SK-N-SH (cell line): ENCODE data around the gene ACKR3. TPM values are rescaled to one million over a fixed set of nuclear protein-coding genes. Genes with fewer than 3 reads are reported as not detected.

Experiments
- CTCF ChIA-PET: fragments of 300-600, 350-600 bp; formaldehyde crosslinking; extraction: SDS; loops from one replicate; lab custom pipeline; 2021; lab: Yijun Ruan, JAX
- POLR2A ChIA-PET: fragments of 350-600 bp; sonication (Branson Sonifier 250); formaldehyde crosslinking; extraction: SDS; loops from one replicate; lab custom pipeline; 2020; ENCODE audit warnings: antibody characterized with exemption, inconsistent platforms; lab: Yijun Ruan, JAX
- DNase-seq: peaks from one replicate; pipeline ENCODE4 v3.0.0; 2012
- H2AFZ ChIP-seq: fragments of 200-600 bp; sonication (generic); 2 replicates; pipeline ENCODE4 v1.8.1; 2016; ENCODE audit warnings: antibody characterized with exemption, mild to moderate bottlenecking, low read depth
- H3F3A ChIP-seq: fragments of 200-600 bp; sonication (generic); replicated peaks from 2 replicates; pipeline ENCODE3; 2016; ENCODE audit warnings: antibody characterized with exemption, mild to moderate bottlenecking; ENCODE audit not compliant: insufficient read depth
- H3K27ac ChIP-seq, 2 experiments: fragments of 200-500 bp in 1 of 2; fragments of 200-600 bp in 1 of 2; sonication (Bioruptor generic) in 1 of 2; sonication (generic), shearing (Covaris generic) in 1 of 2; 2 replicates each; pipeline versions ENCODE4 v1.5.1 to v1.6.1; 2014 to 2016; ENCODE audit warnings: low read depth in 2 of 2, inconsistent platforms in 1 of 2, low read length in 1 of 2, mild to moderate bottlenecking in 1 of 2, mixed read lengths in 1 of 2
- H3K27me3 ChIP-seq: fragments of 200-600 bp; sonication (generic), shearing (Covaris generic); 2 replicates; pipeline ENCODE4 v1.6.1; 2016; ENCODE audit warnings: mixed run types; ENCODE audit not compliant: insufficient read depth
- H3K36me3 ChIP-seq, 2 experiments: fragments of 200-500 bp in 1 of 2; fragments of 200-600 bp in 1 of 2; sonication (Bioruptor generic) in 1 of 2; sonication (generic) in 1 of 2; replicated peaks in 1 of 2; 2 replicates each; pipeline versions ENCODE3 to v1.5.1; 2014 to 2016; ENCODE audit warnings: low read length in 1 of 2, mild to moderate bottlenecking in 1 of 2; ENCODE audit not compliant: insufficient read depth in 2 of 2, control insufficient read depth in 1 of 2
- H3K4me1 ChIP-seq, 2 experiments: fragments of 200-500 bp in 1 of 2; fragments of 200-600 bp in 1 of 2; sonication (Bioruptor generic) in 1 of 2; sonication (generic), shearing (Covaris generic) in 1 of 2; 2 replicates each; pipeline versions ENCODE4 v1.5.1 to v1.6.1; 2014 to 2016; ENCODE audit warnings: low read depth in 1 of 2, low read length in 1 of 2, mixed run types in 1 of 2; ENCODE audit not compliant: insufficient read depth in 2 of 2, control insufficient read depth in 1 of 2
- H3K4me2 ChIP-seq: fragments of 200-600 bp; sonication (generic), shearing (Covaris generic); 2 replicates; pipeline ENCODE4 v1.6.1; 2017; ENCODE audit warnings: mixed run types
- H3K4me3 ChIP-seq, 2 experiments: fragments of 200-500 bp in 1 of 2; fragments of 200-600 bp in 1 of 2; sonication (Bioruptor generic) in 1 of 2; sonication (generic), shearing (Covaris generic) in 1 of 2; 2 replicates each; pipeline versions ENCODE4 v1.5.1 to v1.8.1; 2014 to 2016; ENCODE audit warnings: low read depth in 2 of 2, inconsistent platforms in 1 of 2, low read length in 1 of 2, mild to moderate bottlenecking in 1 of 2, mixed read lengths in 1 of 2, moderate library complexity in 1 of 2
- H3K79me2 ChIP-seq: fragments of 200-600 bp; sonication (generic); 2 replicates; pipeline ENCODE4 v1.8.1; 2017; ENCODE audit warnings: mild to moderate bottlenecking; ENCODE audit not compliant: insufficient read depth
- H3K9ac ChIP-seq: fragments of 200-600 bp; sonication (generic); 2 replicates; pipeline ENCODE4 v1.6.1; 2017; ENCODE audit warnings: mixed run types
- H3K9me2 ChIP-seq: fragments of 200-600 bp; sonication (generic); 2 replicates; pipeline ENCODE4 v1.6.1; 2017; ENCODE audit warnings: mixed run types
- H3K9me3 ChIP-seq: fragments of 200-600 bp; sonication (generic); 2 replicates; pipeline ENCODE4 v1.6.1; 2017; ENCODE audit warnings: mixed run types, mild to moderate bottlenecking, moderate library complexity
- H4K20me1 ChIP-seq: fragments of 200-600 bp; sonication (generic); 2 replicates; pipeline ENCODE4 v1.6.1; 2017; ENCODE audit warnings: mild to moderate bottlenecking, mixed run types; ENCODE audit not compliant: insufficient read depth
- CHD2 ChIP-seq: fragments of 150-350 bp; IDR thresholded peaks from 2 replicates; pipeline ENCODE4 v1.6.1; 2018; ENCODE audit warnings: low read length; ENCODE audit not compliant: partially characterized antibody
- EZH2phosphoT487 ChIP-seq: fragments of 200-600 bp; sonication (generic); IDR thresholded peaks from 2 replicates; pipeline ENCODE4 v1.6.1; 2017; ENCODE audit warnings: low read depth, mixed run types, mild to moderate bottlenecking, antibody characterized with exemption, moderate library complexity, borderline replicate concordance
- FOSL2 ChIP-seq: IDR thresholded peaks from 2 replicates; pipeline ENCODE4 v1.4.0; 2012; ENCODE audit warnings: low read depth, mild to moderate bottlenecking, moderate library complexity, borderline replicate concordance
- GABPA ChIP-seq: IDR thresholded peaks from 2 replicates; pipeline ENCODE4 v1.4.0; 2012; ENCODE audit warnings: low read depth, mild to moderate bottlenecking
- MEF2A ChIP-seq: IDR thresholded peaks from 2 replicates; pipeline ENCODE4 v1.4.0; 2012; ENCODE audit warnings: low read depth, borderline replicate concordance
- MXI1 ChIP-seq: IDR thresholded peaks from 2 replicates; pipeline ENCODE4 v1.6.1; 2012; ENCODE audit warnings: mild to moderate bottlenecking, low read depth, low read length, improper control_type of control experiment
- POLR2AphosphoS5 ChIP-seq: IDR thresholded peaks from 2 replicates; pipeline ENCODE4 v1.6.1; 2012; ENCODE audit warnings: low read depth, low read length
- RAD21 ChIP-seq: IDR thresholded peaks from 2 replicates; pipeline ENCODE4 v1.6.1; 2012; ENCODE audit warnings: mild to moderate bottlenecking, low read length
- RCOR1 ChIP-seq: fragments of 150-350 bp; IDR thresholded peaks from 2 replicates; pipeline ENCODE4 v1.6.1; 2017; ENCODE audit warnings: antibody characterized with exemption, low read length
- REST ChIP-seq: IDR thresholded peaks from 2 replicates; pipeline ENCODE4 v1.6.1; 2012; ENCODE audit warnings: mild to moderate bottlenecking, low read depth, low read length, moderate library complexity
- RFX5 ChIP-seq: IDR thresholded peaks from 2 replicates; pipeline ENCODE4 v1.6.1; 2012; ENCODE audit warnings: mild to moderate bottlenecking, improper control_type of control experiment, low read length
- SIN3A ChIP-seq: IDR thresholded peaks from 2 replicates; pipeline ENCODE4 v1.6.1; 2012; ENCODE audit warnings: low read depth, mild to moderate bottlenecking, low read length, moderate library complexity, borderline replicate concordance
- WGBS: methylation state at CpG from one replicate; pipeline ENCODE4 v1.1.6; 2017; ENCODE audit warnings: low lambda C conversion rate; 5-methylcytosine and 5-hydroxymethylcytosine counted together
- polyA plus RNA-seq, 3 experiments: library from polyadenylated mRNA; depleted of rRNA; stranded (reverse); fragments of >200 nt; gene quantifications; 2 replicates each; pipeline ENCODE4 v1.2.3, GENCODE V29; 2012
- TF ChIP-seq, protein P1 (sequence below): fragments of 150-350 bp; IDR thresholded peaks from 2 replicates; pipeline ENCODE4 v1.6.1; 2017; ENCODE audit warnings: antibody characterized with exemption, low read length, low read depth, borderline replicate concordance
- TF ChIP-seq, protein P2 (sequence below): IDR thresholded peaks from 2 replicates; pipeline ENCODE4 v1.4.0; 2012; ENCODE audit warnings: low read depth, borderline replicate concordance

ACKR3 gene
- polyA plus RNA-seq, 1 of the 3 experiments (the other 2 are of a cell fraction) = not detected

GRCh38 chr2:236613612-236614011, 44.0 kb downstream of the ACKR3 start:
- Histone ChIP-seq H3K4me1 (no peaks in the 10 kb centered on the region), H3K9me3 (no peaks in the 10 kb centered on the region), H3K27ac (no peak overlapping the region), H3K4me3 (no peak overlapping the region), H3K27me3 (peaks cover 12% of the 10 kb centered on the region; the same call in 1 of the 2 replicates), H3K36me3 (no peaks in the 10 kb centered on the region), H3K9ac (no peak overlapping the region), H4K20me1 (no peaks in the 10 kb centered on the region), H3K4me2 (no peak overlapping the region), H3K9me2 (no peaks in the 10 kb centered on the region), H3F3A (no peaks in the 10 kb centered on the region), H3K79me2 (no peaks in the 10 kb centered on the region), H2AFZ (no peak overlapping the region)
- DNase-seq = no peak
- POLR2A ChIA-PET = no interaction called here
- 17% methylated on average over 2 of the region's 4 CpGs for WGBS
- TF ChIP-seq RFX5 (no peak), EZH2phosphoT487 (no peak), REST (no peak), RCOR1 (no peak), RAD21 (no peak), POLR2AphosphoS5 (no peak), SIN3A (no peak), FOSL2 (no peak), GABPA (no peak), MXI1 (no peak), CHD2 (no peak), MEF2A (no peak)
- TF ChIP-seq, protein P1, sequence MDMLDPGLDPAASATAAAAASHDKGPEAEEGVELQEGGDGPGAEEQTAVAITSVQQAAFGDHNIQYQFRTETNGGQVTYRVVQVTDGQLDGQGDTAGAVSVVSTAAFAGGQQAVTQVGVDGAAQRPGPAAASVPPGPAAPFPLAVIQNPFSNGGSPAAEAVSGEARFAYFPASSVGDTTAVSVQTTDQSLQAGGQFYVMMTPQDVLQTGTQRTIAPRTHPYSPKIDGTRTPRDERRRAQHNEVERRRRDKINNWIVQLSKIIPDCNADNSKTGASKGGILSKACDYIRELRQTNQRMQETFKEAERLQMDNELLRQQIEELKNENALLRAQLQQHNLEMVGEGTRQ = no peak
- TF ChIP-seq, protein P2, sequence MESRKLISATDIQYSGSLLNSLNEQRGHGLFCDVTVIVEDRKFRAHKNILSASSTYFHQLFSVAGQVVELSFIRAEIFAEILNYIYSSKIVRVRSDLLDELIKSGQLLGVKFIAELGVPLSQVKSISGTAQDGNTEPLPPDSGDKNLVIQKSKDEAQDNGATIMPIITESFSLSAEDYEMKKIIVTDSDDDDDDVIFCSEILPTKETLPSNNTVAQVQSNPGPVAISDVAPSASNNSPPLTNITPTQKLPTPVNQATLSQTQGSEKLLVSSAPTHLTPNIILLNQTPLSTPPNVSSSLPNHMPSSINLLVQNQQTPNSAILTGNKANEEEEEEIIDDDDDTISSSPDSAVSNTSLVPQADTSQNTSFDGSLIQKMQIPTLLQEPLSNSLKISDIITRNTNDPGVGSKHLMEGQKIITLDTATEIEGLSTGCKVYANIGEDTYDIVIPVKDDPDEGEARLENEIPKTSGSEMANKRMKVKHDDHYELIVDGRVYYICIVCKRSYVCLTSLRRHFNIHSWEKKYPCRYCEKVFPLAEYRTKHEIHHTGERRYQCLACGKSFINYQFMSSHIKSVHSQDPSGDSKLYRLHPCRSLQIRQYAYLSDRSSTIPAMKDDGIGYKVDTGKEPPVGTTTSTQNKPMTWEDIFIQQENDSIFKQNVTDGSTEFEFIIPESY = no peak
- CTCF ChIA-PET = interaction anchor here (1.1 to 1.3 kb wide), 2 partner anchors 10 to 75 kb away, joined by 3 read pairs; no protein-coding TSS in a partner anchor
